Measurements from ENCODE around the gene PITPNB.

The PITPNB gene

DNA sequence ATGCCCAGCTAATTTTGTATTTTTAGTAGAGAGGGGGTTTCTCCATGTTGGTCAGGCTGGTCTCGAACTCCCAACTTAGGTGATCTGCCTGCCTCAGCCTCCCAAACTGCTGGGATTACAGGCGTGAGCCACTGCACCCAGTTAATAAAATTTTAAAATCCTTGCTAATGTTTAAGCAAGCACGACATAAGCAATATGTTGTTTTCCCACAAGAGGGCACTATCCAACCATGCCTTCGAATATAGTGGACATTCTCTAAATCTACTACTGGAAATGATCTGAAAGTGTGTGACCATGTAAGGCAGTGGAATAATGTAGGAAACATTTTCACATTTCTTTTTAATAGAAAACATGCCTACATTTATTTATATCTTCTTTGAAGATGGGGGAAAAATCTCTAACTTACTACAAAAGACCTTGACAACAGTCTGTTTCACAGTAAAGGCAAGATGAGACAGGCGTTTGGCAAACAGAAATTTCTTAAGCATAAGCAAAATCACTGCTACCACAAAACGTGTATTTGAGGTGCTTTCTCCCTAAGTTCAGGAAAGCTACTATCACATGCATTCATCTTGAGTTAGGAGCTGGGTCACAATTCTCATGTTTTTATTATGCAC is 38.2 kb downstream of the PITPNB start:
- DNase-seq (ENCODE audit: low read depth in 2 of 2): no peak

DNA sequence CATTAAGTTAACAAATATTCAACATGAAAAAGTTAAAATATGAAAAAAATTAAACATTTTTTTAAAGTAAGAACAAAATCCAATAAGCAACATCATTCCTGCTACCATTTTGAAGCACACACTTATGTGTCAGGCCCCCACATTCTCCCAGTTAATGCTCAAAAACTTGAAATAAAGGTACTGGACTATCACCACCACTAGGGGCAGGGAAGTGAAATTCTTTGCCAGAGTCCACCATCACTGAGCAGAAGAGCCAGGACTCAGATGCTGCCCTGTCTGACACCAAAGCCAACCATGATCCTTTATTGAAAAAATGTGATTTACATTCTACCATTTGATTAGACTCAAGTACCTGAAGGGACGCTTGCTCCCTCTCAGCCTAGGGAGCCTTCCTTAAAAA is 39.1 kb downstream of the PITPNB start:
- DNase-seq (ENCODE audit: low read depth in 2 of 2): no peak

DNA sequence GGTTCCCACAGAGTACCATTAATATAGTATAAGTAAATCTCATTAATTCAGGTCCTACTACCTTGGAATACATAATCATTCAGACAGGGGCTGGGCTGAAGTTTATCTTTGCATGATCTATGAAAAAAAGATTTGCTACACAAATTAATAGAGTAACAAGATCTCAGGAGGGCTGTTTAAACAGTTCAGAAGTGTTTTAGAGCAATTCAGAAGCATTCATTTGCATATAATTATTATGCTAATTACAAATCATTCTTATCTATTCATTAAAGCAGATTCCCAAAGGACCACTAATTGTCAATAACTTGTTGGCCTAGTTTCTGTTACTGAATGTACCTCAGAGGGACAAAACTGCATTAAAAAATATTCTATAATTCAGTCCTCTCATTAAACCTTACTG is 40.5 kb downstream of the PITPNB start:
- no peak for DNase-seq (ENCODE audit: low read depth in 2 of 2)

DNA sequence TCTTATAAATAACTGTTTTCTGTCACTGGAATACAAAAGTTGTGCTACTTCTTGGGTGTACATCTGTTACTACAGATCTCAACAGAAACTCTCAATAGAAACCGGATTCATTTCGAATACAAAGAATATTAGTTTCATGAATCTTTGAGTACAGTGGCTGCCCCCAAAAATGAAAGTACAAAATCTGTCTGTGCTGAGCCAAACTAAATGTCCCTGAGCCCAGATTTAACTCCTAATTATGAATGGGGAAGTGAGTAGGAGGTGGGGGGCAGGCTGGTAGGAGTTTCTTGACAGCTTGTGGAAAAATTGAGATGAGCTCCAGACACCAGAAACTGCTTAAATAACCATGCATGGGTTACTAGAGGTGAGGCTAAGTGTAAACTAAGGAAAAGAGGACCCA is 41.6 kb downstream of the PITPNB start:
- no peak for DNase-seq (ENCODE audit: low read depth in 2 of 2)

DNA sequence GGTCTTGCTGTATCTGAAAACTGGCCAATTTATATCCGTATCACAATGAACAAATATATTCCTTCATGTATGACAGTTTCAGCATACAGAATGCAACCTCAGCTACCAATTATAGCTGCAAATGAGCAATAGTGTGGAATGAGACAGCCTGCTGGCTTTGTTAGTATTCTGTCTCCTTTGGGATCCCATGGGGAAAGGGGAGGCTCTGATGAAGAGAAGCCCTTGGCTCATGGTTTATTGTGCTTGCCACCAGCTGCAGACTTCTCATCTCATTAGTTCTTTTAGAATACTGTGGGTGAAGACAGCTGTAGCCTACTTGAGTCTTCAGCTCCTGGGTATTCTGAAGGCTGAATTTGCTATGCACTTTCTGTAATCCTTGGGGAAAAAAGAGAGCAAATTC is 42.4 kb downstream of the PITPNB start:
- DNase-seq (ENCODE audit: low read depth in 2 of 2): no peak

DNA sequence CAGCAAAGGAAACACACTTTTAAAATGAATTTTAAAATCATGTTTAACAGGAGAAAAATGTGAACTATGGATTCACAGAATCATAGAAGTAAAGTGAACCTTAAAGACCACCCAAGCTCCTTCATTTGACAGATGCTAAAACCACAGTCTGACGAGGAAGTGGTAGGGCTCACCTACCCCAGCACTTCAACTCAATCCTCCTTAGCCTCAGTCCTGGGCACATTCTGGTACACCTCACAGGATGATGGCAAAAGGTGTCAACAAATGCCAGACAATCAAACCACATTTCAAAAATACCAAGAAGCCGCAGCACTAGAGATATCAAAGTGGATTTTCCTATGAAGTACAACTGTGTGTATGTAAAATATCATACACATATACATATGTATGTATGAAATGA is 43.1 kb downstream of the PITPNB start:
- DNase-seq (ENCODE audit: low read depth in 2 of 2): no peak

DNA sequence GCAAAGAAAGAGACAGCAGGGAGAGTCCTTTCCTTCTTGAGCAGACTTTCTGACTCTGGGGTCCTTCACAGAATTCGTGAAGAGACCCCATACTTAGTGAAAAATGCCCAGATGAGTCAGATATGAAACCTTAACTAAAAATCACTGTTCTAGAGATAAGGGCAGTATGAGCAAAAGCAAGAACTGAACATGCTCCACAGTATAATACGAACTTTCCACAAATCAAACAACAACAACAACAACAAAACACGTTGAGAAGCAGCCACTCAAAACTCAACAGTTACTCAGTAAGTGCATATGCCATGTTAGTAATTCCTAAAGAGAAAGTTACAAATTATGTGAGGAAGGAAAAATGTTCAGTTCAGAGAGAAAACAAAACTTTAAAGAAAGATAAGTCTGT is 44.3 kb downstream of the PITPNB start:
- DNase-seq (ENCODE audit: low read depth in 2 of 2): no peak

DNA sequence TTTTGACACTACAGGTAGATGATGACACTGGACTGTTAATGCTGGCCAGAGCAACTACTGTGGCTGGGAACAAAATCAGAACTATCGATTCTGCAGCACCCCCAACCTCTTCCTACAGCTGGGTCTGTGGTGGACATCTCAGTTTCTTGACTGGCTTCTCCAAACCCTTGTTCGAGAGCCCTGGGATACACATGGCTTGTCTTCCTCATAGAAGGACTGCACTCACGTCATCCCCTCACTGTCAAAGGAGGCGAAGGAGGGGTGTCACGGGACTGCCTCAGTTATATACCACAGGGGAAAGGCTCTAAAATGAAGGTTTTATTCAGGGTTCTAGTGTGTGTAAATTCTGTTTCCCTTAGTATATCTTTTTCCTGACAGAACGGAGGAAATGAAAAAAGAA is 44.9 kb downstream of the PITPNB start:
- DNase-seq (ENCODE audit: low read depth in 2 of 2): no peak

DNA sequence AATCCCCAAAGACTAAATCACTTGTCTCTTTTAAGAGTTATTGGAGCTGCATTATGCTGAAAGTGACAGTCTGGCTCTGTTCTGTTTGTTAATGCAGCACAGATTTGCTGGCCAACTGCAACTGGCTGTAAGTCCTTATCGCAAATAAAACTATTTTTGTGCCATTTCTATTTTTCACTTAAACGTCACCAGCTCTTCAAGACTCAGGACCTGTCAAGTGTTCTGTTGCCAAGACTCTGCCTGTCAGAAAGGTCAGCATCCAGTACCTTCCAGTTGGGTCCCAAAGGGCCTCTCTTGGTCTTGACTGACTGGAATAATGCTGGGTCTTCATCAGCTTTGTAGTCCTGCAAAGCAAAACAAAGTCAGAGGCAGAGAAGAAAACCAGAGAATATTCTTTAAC is 45.6 kb downstream of the PITPNB start:
- no peak for DNase-seq (ENCODE audit: low read depth in 2 of 2)

DNA sequence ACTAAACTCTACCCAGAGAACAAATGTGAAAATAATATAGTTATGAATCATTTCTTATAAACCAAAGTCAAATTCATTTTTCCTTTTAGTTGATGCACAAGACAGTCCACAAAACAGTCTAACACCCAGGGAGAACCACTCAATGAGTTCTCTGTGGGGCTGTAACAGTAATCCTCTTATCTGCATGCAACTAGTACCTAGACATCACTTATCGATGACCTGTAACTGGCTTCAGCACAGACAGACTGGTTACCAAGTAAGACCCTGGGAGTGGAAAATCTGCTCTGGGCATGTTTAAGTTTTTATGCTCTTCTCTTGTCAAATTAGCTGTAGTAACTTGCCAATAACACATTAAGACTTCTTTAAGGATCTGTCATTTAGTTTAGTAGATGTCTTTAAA is 46.6 kb downstream of the PITPNB start:
- DNase-seq (ENCODE audit: low read depth in 2 of 2): no peak

DNA sequence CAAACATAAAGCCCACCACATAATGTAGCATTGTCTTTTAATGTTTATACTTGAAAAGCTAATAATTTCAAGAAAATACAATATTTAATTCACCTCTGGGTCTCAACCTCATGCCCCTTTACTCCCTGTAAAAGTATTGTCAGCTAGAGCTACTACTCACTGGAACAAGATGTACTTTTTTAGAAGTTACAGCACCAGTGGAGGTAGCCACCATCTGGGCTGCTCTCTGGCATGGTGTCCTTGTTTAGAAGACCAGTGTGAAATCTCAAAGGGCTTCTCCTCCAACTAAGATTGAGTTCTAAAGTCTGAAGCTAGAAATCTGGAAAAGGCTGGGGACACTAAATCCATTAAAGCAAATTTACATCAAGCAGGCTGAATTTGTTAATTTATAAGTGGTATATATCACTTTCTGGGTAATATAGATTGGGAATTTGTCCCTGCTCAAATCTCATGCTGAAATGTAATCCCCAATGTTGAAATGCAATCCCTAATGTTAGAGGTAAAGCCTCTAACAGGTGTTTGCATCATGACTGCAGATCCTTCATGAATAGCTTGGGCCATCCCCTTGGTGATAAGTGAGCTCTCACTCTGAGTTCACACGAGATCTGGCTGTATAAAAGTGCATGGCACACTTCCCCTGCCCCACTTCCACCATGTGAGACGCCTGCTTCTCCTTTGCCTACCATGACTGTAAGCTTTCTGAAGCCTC is 47.6 kb downstream of the PITPNB start:
- no peak for DNase-seq (ENCODE audit: low read depth in 2 of 2)

DNA sequence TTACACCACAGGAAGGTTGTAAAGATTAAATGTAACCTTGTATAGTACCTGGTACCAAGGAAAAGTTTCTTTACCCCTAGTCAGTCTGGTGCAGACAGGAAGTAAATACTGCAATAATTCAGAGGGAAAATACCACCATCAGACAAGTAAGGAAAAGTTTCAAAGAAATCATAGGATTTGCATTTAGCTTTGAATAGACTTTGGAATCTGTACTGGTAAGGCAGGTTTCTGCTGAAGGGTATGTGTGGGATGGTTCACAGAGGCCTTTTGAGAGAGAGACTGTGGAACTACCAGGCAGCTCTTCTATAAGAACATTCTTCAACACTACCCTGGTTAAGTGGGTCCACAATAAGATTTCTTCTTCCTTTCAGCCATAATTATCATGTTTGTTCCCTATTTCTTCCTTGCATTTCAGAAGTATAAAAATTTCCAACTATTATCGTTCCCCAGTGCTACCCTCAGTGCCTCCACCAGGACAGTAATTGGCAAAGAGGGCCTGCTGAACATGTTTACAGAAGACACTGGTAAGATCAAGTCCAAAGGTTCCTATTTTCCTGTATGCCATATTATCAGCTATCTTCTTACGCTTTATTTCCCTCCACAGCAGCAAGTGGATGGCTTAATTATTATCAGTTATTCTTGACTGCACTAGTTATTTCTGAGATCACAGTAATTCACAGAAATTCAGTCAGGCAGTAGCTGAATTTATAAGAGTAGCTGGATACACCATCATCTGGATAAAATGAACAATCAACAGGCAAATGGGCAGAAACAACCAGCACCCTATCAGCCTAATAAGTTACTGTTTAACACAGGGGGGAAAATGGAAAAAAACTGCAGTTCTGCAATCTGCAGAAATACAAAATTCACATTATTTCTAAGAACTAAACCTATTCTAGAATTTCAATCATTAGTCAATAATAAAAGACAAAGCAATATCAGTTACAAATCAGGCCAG is 48.5 kb downstream of the PITPNB start:
- no peak for DNase-seq (ENCODE audit: low read depth in 2 of 2)

DNA sequence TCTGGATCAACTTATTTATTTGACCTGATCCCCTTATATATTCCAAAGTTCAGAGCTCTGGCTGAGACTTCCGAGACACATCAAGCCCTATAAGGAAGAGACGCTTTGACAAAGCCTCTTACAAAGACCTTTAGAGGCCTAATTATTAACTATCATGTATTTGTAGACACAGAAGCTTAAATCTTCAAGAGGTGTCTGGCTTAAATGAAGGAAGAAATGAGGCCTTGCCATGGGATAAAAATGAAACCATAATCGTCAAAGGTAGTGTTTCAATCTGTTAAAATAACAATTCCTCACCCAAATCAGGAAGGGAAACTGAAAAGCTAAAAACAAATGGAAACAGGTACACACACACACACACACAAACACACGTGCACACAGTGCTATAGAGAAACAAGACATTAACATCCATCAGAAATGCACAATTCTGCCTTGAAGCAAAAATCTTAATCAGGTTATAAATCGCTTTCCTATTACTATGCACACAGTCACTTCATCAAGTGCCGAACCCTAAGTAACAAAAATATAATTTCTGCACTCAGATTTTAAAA is 50.2 kb downstream of the PITPNB start:
- no peak for DNase-seq (ENCODE audit: low read depth in 2 of 2)

DNA sequence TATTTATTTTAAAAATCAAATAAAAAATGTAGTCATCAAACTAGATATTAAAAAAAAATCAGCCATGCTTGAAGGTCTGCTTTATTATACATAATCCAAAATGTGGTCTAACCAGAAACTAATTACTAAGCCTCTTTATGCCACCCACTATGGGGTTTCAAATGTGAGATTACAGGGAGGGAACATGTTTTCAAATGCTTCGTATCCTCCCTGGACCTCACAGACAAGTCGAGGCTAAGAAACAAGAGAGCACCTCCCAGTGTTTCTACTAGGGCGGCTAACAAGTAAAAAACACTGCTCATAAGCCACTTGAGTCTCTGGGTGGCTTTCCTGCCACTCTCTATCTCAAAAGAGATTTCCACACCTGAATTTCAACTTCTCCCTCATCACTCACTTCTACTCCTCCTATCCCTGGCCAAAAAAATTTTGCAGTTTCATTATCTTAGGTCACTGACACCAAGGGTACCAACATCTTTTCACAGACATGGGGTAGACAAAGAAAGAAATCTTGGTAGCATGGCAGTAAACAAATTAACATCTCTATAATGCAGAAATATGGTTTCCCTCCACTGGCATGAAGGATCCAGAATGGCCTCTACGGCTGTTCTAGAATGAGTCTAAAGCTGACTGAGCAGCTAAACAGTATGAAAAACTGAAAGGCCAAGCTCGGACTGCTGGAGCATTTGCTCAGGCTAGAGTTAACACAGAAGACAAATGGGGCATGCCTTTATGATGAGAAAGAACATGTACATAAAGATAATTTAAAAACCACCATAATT is 50.9 kb downstream of the PITPNB start:
- DNase-seq (ENCODE audit: low read depth in 2 of 2): no peak

DNA sequence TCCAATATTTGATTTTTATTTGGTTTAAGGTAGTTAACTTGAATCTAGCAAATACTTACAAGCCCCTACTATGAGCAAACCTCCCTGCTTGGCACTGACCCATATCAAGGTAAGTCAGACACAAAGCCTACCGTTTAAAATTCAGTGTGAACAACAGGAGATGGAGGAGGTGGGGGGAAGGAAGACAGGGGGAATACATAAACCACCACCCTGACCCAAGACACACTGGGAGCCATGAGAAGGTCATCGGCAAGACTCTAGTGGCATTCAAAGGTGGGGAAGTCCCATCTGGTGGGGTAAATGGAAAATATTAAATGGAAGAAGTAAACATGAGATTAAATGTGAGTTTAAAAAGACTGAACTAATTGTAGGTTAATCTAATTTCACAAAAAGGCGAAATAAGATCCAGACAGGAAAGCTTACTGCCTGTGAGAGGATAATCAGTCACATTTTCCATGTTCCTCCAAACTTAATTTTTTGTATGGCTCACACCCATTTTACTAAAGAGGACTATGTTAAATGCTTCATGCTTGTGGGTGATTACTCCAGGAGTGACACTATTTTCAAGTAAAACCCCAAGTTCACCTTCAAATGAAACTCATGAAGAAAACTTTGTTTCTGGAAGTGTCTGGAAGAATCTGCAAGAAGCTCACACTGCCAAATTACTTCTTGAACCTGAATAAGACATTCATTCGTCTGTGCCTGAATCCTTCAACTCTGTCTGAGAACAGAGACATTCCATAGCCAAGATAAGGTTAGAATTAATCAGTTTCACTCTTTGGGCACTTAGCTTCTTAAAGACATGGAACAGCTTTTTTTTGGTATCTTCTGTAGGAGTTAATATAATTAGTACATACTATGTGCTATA is 51.7 kb downstream of the PITPNB start:
- DNase-seq (ENCODE audit: low read depth in 2 of 2): peak in 1 of 2 donors; percentile 21

DNA sequence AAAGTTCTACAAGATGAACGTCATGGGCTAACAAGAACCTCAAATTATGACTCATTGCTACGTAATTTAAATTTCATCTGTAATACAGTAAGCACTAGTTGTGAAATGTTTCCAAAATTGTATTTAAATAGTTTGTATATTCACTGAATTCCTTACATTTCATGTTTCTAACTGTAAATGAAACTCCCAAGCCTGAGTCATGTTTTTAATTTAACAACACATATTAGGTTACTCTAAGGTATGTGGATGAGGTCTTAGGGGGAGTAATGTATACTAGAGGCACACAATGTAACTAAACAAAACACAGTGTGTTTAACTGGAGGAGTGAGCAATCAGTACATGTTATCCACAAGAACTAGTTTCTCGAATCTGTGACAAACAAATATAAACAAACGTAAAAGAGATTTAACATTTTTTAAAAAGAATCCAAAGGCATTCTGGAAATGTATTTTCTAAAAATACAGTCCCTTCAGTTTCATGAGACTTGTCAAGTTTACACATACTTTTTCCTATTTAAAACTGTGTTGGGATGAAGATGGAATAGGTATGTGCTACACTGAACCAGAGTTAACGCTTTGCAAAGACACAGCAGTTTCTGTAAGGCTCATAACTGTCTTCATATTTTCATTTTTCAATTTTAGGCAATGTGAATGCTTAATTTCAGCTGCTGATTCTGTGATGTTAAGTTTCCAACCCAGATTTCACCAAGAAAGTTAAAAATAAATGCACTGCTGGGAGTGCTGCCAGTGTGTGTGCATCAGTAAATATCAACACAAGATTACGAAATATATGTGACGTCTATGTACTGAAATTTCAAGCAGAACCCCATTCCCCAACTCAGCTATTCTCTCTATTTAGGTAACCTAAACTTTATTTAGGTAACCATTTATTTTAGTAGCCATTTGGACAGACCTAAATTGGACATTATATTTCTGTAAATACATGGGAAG is 52.6 kb downstream of the PITPNB start:
- DNase-seq (ENCODE audit: low read depth in 2 of 2): no peak

DNA sequence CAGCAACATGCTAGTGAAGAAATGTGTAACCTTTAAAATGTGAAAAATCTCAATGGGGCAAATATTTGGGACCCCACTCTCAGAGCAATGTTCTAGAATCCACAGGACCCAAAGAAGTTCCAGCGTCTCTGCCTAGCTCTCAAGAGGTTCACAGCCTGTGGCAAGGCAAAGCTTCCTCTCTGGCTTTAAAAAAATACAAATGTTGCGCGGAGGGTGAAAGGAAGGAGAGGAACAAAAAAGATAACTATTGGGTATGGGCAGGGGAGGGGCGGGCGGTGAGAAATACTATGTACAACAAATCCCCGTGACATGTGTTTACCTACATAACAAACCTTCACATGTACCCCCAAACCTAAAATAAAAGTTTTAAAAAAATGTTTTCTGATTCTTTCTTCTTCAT is 53.6 kb downstream of the PITPNB start:
- no peak for DNase-seq (ENCODE audit: low read depth in 2 of 2)

DNA sequence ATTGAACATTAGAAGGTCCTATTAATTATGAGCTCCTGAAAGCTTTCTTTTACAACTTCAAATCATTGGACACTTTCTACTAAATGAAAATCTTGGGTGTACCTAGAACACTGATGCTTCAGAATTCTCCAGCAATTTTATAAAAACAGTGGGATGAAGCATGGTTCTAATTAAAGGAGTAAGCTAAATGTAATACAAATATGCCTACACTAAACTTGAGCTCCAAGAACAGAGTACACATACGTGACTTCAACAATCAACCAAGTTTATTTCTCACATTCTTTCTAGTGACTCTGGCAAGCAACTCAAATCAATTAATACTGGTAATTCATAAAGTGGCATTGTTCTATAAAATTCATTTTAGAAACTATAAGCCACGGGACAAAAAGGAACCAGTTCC is 55.5 kb downstream of the PITPNB start:
- no peak for DNase-seq (ENCODE audit: low read depth in 2 of 2)

DNA sequence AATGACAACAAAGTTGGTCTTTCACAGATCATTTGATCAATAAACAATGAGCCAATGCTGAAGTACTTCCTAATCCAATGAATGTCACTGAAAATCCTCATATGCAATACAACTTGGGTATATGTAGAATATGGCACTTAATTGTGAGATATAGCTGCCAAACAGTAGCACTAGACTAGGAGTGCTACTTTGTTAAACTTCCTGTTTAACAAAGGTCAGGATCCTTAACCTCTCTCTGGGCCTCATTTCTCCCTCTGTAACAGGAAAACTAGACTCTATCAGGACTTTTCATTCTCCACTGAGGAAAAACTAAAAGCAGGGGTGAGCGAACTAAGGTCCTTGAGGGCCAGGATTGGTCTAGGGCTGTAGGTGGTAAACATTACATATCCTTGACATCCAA is 56.1 kb downstream of the PITPNB start:
- no peak for DNase-seq (ENCODE audit: low read depth in 2 of 2)

DNA sequence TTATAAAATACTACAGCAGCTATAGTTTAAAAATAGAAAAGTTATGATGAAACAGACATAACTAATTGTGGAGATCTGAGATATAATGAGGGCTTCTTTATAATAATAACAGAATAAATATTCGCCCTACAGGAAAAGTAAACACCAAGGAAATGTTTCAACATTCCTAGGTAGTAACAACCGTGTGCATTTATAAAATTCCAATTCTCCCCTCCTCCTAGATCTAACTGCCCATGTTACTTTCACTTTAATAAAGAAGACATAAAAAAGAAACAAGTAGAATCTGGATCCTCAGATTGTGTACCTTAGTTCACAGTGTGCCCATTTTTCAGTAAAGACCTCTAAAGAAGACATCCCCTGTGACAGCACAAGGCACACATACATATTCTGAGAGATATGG is 59.7 kb downstream of the PITPNB start:
- no peak for DNase-seq (ENCODE audit: low read depth in 2 of 2)
